ENCODE measurements around the gene SCMH1. TPM values are rescaled to one million over a fixed set of nuclear protein-coding genes. Genes with fewer than 3 reads are reported as not detected.

Gene SCMH1
- total RNA-seq, 1 experiment from 2014 or later, result 28.0 TPM

GRCh38 chr1:40982721-40983120, 259.4 kb downstream of the SCMH1 start:
- no peak overlapping the region for H2AFZ ChIP-seq (ENCODE audit: low read depth, low read length, poor library complexity, severe bottlenecking)
- H3K27me3 ChIP-seq (ENCODE audit: insufficient read depth, low read length), result no peaks in the 10 kb centered on the region
- peaks cover 22% of the 10 kb centered on the region; the same call in 1 of the 2 replicates for H4K20me1 ChIP-seq (ENCODE audit: insufficient read depth)
- no peak for DNase-seq (ENCODE audit: low read depth, low spot score)
- H3K4me2 ChIP-seq (ENCODE audit: low read length), result no peak overlapping the region
- no peak overlapping the region for H3K9ac ChIP-seq (ENCODE audit: low read length)
- TF ChIP-seq TCF7L2 (IDR thresholded peaks at IDR 0.05; ENCODE audit: borderline replicate concordance, extremely low read depth, insufficient read depth, insufficient read length) (no peak), ATF3 (IDR thresholded peaks at IDR 0.05) (no peak), SIN3A (IDR thresholded peaks at IDR 0.05; ENCODE audit: low read depth) (no peak), POLR2AphosphoS5 (IDR thresholded peaks at IDR 0.05; ENCODE audit: low read depth, low read length) (no peak), JUND (IDR thresholded peaks at IDR 0.05) (no peak), ZFX (IDR thresholded peaks at IDR 0.05) (no peak), EZH2 (IDR thresholded peaks at IDR 0.05) (no peak), YY1 (IDR thresholded peaks at IDR 0.05; ENCODE audit: extremely low read depth, insufficient replicate concordance, low read depth, low read length) (no peak), POLR2A (IDR thresholded peaks at IDR 0.05; ENCODE audit: borderline replicate concordance, extremely low read depth, insufficient read depth, insufficient read length) (no peak)
- TF ChIP-seq, protein P1, sequence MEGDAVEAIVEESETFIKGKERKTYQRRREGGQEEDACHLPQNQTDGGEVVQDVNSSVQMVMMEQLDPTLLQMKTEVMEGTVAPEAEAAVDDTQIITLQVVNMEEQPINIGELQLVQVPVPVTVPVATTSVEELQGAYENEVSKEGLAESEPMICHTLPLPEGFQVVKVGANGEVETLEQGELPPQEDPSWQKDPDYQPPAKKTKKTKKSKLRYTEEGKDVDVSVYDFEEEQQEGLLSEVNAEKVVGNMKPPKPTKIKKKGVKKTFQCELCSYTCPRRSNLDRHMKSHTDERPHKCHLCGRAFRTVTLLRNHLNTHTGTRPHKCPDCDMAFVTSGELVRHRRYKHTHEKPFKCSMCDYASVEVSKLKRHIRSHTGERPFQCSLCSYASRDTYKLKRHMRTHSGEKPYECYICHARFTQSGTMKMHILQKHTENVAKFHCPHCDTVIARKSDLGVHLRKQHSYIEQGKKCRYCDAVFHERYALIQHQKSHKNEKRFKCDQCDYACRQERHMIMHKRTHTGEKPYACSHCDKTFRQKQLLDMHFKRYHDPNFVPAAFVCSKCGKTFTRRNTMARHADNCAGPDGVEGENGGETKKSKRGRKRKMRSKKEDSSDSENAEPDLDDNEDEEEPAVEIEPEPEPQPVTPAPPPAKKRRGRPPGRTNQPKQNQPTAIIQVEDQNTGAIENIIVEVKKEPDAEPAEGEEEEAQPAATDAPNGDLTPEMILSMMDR (IDR thresholded peaks at IDR 0.05 in 2 of 3, conservative IDR thresholded peaks at IDR 0.05 in 1 of 3; ENCODE audit: borderline replicate concordance in 1 of 3, insufficient read depth in 1 of 3, low read depth in 2 of 3, low read length in 2 of 3), result no peak
- ChIA-PET CTCF (interaction anchor here (0.8 kb wide), 1 partner anchor 21 kb away, joined by 3 read pairs; no protein-coding TSS in a partner anchor), RAD21 (ENCODE audit: low non-redundant PET in 1 of 2, low total read pairs in 2 of 2, uncharacterized antibody in 2 of 2, unreplicated experiment in 2 of 2) (no interaction called here), POLR2A (no interaction called here)
- no peaks in the 10 kb centered on the region for H3K9me3 ChIP-seq (ENCODE audit: control insufficient read depth in 1 of 2, insufficient read depth in 1 of 2, low read depth in 1 of 2, low read length in 2 of 2)
- H3K79me2 ChIP-seq (ENCODE audit: insufficient read depth, low read length), result peaks cover 78% of the 10 kb centered on the region
- no peaks in the 10 kb centered on the region for H3K9me2 ChIP-seq (ENCODE audit: insufficient read depth)
- no peak overlapping the region for H3K27ac ChIP-seq (ENCODE audit: low read depth, low read length)
- BruUV-seq (replicated peaks), result no TSS peak
- H3K4me1 ChIP-seq (ENCODE audit: control insufficient read depth in 1 of 2, insufficient read depth in 2 of 2, low read length in 2 of 2), result peaks cover 7 to 23% of the 10 kb centered on the region in 2 experiments; a peak in 3 of 4 replicates
- peaks cover 39 to 50% of the 10 kb centered on the region in 2 experiments for H3K36me3 ChIP-seq (ENCODE audit: control insufficient read depth in 1 of 2, insufficient read depth in 2 of 2, low read length in 2 of 2)
- no peak overlapping the region for H3K4me3 ChIP-seq (replicated peaks in 1 of 2; ENCODE audit: low read depth in 1 of 2, low read length in 2 of 2)
- ATAC-seq, result no peak
- intact Hi-C loops (cut with micrococcal nuclease), result no loop called here
